Smooth muscle cell (in vitro differentiated cells): ENCODE data around the gene MYH6. TPM values are rescaled to one million over a fixed set of nuclear protein-coding genes. Genes with fewer than 3 reads are reported as not detected.

Source experiments
- DNase-seq: peaks from one replicate; lab custom pipeline; 2025; ENCODE audit not compliant: unreplicated experiment; lab: John Stamatoyannopoulos, UW
- H2AFZ ChIP-seq: fragments of 200-600 bp; sonication (generic); 2 replicates; pipeline ENCODE4 v1.6.0; 2016; ENCODE audit warnings: antibody characterized with exemption, low read depth, mild to moderate bottlenecking
- H3F3A ChIP-seq: fragments of 200-600 bp; sonication (generic); 2 replicates; pipeline ENCODE4 v1.6.0; 2017; ENCODE audit warnings: antibody characterized with exemption, low read depth
- H3K27ac ChIP-seq: fragments of 200-600 bp; sonication (generic); 2 replicates; pipeline ENCODE4 v1.5.1; 2016; ENCODE audit warnings: low read depth, mild to moderate bottlenecking
- H3K27me3 ChIP-seq: fragments of 200-600 bp; sonication (generic); 2 replicates; pipeline ENCODE4 v1.6.1; 2016; ENCODE audit warnings: low read depth, mild to moderate bottlenecking
- H3K36me3 ChIP-seq: fragments of 200-600 bp; sonication (generic); 2 replicates; pipeline ENCODE4 v1.5.1; 2016; ENCODE audit warnings: low read depth
- H3K4me1 ChIP-seq: fragments of 200-600 bp; sonication (generic); 2 replicates; pipeline ENCODE4 v1.5.1; 2016; ENCODE audit warnings: low read depth
- H3K4me2 ChIP-seq: fragments of 200-600 bp; sonication (generic); 2 replicates; pipeline ENCODE4 v1.6.0; 2016; ENCODE audit warnings: mild to moderate bottlenecking
- H3K4me3 ChIP-seq: fragments of 200-600 bp; sonication (generic); 2 replicates; pipeline ENCODE4 v1.5.1; 2016; ENCODE audit warnings: mild to moderate bottlenecking
- H3K79me2 ChIP-seq: fragments of 200-600 bp; sonication (generic); 2 replicates; pipeline ENCODE4 v1.6.0; 2016; ENCODE audit warnings: low read depth, mild to moderate bottlenecking
- H3K9ac ChIP-seq: fragments of 200-600 bp; sonication (generic); 2 replicates; pipeline ENCODE4 v1.6.0; 2016; ENCODE audit warnings: low read depth
- H3K9me3 ChIP-seq: fragments of 200-600 bp; sonication (generic); replicated peaks from 2 replicates; pipeline ENCODE4 v1.5.1; 2016; ENCODE audit warnings: low read depth
- H4K20me1 ChIP-seq: fragments of 200-600 bp; sonication (generic); 2 replicates; pipeline ENCODE4 v1.6.0; 2016; ENCODE audit warnings: low read depth
- CTCF ChIP-seq: fragments of 200-600 bp; sonication (generic); IDR thresholded peaks from 2 replicates; pipeline ENCODE4 v1.5.1; 2017; ENCODE audit warnings: borderline replicate concordance, mild to moderate bottlenecking, antibody characterized with exemption; ENCODE audit not compliant: insufficient read depth, poor library complexity, severe bottlenecking
- WGBS: methylation state at CpG from one replicate; pipeline ENCODE4 v1.1.7; 2016; ENCODE audit warnings: low lambda C conversion rate; 5-methylcytosine and 5-hydroxymethylcytosine counted together
- polyA plus RNA-seq: library from polyadenylated mRNA; unstranded; fragments of >200 nt; fragmentation: Nextera tagmentation; extraction: Ambion mirVana; gene quantifications from 2 replicates; pipeline ENCODE4 v1.2.1, GENCODE V29; 2016
- total RNA-seq: library from RNA; depleted of rRNA; stranded (reverse); fragments of >200 nt; gene quantifications from 2 replicates; pipeline ENCODE4 v1.2.3, GENCODE V29; 2014

MYH6 gene
- total and polyA plus RNA-seq, 2 experiments from 2014 or later: 0.23 TPM; not detected in 1

- Histone ChIP-seq H3K27ac (peak overlapping the region; percentile 88), H3K4me2 (peak overlapping the region; percentile 97), H4K20me1 (peaks cover 27% of the 10 kb centered on the region), H3K9me3 (no peaks in the 10 kb centered on the region), H3K36me3 (no peaks in the 10 kb centered on the region), H3K79me2 (peaks cover 47% of the 10 kb centered on the region), H3K27me3 (no peaks in the 10 kb centered on the region), H3F3A (peaks cover 22% of the 10 kb centered on the region), H3K4me1 (peaks cover 43% of the 10 kb centered on the region), H3K9ac (peak overlapping the region; percentile 87), H3K4me3 (peak overlapping the region; percentile 80), H2AFZ (peak overlapping the region; percentile 46)
- no peak for TF ChIP-seq CTCF
- DNase-seq: peak; percentile 49
- 2% methylated on average over 40 of the region's 51 CpGs for WGBS
Measured at GRCh38 chr14:23365732-23366425, 42.2 kb downstream of the MYH6 start.

DNA sequence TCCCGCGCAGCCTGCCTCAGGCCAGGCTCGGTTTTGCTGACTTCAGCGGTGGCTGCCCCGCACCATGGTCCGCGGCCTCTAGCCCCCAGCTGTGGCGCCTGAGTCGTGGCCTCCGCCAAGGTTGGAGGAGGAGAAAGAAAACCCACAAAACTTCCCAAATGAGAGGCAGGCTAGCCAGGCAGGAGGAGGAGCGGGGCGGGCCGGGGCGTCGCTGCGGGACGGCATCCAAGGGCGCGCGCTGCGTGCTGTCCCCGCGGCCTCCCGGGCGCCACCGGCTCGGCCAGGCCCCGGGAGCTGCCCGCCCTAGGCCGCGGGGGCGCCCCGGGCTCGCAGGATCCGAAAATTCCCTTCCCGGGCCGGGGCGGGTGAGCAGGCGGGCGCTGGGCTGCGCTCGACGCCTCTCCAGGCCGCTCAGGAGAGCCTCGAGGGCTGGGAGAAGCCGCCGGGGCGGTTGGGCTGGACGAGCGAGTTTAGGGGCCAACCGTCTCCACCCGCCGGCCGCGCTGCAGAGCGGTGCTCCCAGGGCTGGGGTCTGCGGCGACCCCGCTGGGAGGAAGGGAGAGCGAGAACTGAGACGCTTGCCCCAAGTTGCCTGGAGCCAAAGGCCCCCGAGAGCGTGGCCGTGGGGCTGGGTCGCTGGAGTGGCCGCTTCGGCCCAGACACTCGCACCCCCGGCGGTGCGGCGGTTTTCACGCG lies 42.9 kb downstream of the MYH6 start, which contains the start of gene EFS:
TSS of gene EFS (minus strand) at position 137 of the 696 bp plus-strand sequence. CDS start 147 bp downstream, outside the sequence.
- Histone ChIP-seq H3K9ac (peak within 1 kb of the TSS; percentile 87), H3K79me2 (peaks cover 49% of the 10 kb centered on the region), H2AFZ (peak within 1 kb of the TSS; percentile 62), H4K20me1 (peaks cover 34% of the 10 kb centered on the region), H3K27me3 (no peaks in the 10 kb centered on the region), H3K4me3 (peak within 1 kb of the TSS; percentile 80), H3K4me2 (peak within 1 kb of the TSS; percentile 97), H3K9me3 (no peaks in the 10 kb centered on the region), H3K4me1 (peaks cover 43% of the 10 kb centered on the region), H3K36me3 (no peaks in the 10 kb centered on the region), H3F3A (peaks cover 22% of the 10 kb centered on the region), H3K27ac (peak within 1 kb of the TSS; percentile 88)
- under 1% methylated on average over 66 of the region's 74 CpGs for WGBS
- no peak for TF ChIP-seq CTCF
- DNase-seq: peak; percentile 42

DNA sequence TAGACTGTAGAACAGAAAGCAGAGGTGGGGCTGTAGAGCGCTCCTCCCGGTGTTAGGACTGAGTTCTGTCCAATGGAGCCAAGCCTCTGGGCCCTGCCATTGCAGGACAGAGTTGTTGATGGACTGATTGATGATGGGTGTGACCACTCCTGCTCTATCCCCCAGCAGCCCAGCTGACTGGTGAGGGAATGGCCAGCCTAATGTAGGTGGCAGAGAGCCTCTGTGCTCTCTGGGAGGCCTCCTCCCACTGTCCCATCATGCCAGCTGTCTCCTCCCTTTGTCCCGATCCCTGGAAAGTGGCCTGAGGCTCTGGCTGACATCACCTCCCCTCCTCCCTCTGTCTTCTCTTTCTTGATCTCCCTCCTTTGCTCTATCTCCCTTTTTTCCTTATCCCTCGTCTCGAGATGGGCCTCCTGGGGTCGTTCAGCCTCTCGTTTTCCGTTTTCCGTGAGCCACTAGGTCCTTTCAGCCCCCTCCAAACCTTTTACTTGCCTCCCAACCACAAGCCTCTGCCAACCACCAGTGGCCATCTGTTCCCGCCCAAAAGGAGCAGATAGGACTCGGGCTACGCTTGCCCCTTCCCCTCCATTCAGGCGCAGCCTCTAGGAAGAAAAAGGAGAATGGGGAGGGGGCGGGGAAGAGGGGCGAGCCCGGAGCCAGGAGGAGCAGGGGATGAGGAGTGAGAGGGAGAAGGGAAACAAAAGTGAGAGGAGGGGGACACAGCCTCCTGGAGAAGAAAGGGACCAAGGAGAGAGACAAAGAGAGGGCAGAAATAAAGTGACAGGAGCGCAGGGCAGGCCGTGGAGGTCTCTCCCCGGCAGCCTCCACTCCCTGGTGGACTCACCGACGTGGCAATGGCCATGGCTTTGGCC lies 43.7 kb downstream of the MYH6 start:
- WGBS: 6% methylated on average over 17 of the region's 21 CpGs
- H3K9me3 ChIP-seq: no peaks in the 10 kb centered on the region
- H3F3A ChIP-seq: peaks cover 22% of the 10 kb centered on the region
- no peaks in the 10 kb centered on the region for H3K27me3 ChIP-seq
- H3K4me1 ChIP-seq: peaks cover 43% of the 10 kb centered on the region
- peak overlapping the region; percentile 62 for H2AFZ ChIP-seq
- DNase-seq: no peak
- H3K4me3 ChIP-seq: peak overlapping the region; percentile 80
- H3K4me2 ChIP-seq: peak overlapping the region; percentile 97
- no peaks in the 10 kb centered on the region for H3K36me3 ChIP-seq
- peaks cover 49% of the 10 kb centered on the region for H3K79me2 ChIP-seq
- no peak for TF ChIP-seq CTCF
- peak overlapping the region; percentile 87 for H3K9ac ChIP-seq
- H4K20me1 ChIP-seq: peaks cover 41% of the 10 kb centered on the region
- H3K27ac ChIP-seq: peak overlapping the region; percentile 88
